Amygdala (tissue), 56 donors: ENCODE data around the gene LMTK2.

Experiments used
- DNase-seq, 56 donors: peaks; one replicate each; lab custom pipeline; 2025; lab: John Stamatoyannopoulos, UW

LMTK2 gene

DNA sequence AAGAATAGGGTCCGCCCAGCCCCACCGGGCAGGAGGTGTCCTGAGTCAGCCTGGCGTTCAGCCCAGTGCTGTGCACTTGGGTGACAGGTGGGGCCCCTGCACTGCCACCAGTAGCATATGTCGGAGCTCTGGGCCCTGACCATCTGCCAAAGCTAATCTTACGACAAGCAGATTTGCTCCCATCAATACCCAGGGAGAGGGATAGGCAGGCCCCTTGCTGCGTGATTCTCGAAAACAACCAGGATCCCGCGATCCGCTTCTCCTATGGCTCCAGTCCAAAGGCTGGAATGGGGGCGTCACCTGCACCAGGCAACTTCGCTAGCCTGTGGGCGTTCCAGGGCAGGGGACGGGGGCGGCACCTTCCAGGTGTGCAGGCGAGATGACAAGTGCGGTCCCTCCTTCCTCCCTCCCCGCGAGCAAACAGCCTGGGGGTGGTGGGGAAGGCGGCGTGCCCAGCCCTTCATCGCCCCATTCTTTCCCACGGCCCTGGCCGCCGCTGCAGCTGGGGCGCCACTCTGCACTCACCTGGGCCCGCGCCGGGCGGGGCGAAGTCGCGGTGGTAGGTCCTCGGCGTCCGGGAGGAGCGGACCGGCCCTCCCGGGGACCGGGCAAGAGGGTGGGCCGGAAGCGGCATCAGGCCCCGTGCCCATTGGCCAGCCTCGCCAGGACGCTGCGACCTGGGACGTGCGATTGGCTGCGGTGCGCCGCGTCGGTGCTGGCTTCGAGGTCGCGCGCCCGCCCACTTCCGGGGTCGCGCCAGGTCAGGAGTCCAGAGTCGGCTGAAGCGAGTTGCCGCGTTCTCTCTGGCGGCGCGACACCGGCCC lies 145.2 kb downstream of the LMTK2 start, which contains the start of gene TECPR1:
TECPR1 (minus strand) TSS at position 632 of the 824 bp plus-strand sequence. CDS start 6,086 bp downstream, outside the sequence.
- peak; percentile 54 to 98 (median 90) for DNase-seq

GRCh38 chr7:98252425-98253054 lies 145.9 kb downstream of the LMTK2 start:
- DNase-seq = peak in 2 of 56 donors; percentile 5 to 10

DNA sequence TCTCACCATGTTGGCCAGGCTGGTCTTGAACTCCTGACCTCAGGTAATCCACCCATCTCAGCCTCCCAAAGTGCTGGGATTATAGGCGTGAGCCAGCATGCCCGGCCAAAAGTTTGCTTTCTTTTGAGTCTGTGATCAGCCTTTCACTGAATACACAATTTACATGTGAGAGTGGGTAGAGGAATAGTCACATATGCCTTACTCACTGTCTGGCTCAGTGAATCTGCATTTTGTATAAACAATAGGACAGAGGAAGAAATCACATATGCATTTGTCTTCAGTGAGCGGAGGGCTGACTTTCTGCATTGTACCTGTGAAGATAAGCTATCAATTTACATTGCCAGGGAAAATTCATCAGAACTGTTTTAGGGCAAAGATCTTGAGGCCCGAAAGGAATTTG lies 147.9 kb downstream of the LMTK2 start:
- DNase-seq = no peak

- no peak for DNase-seq
Observed at GRCh38 chr7:98254951-98255610, 148.4 kb downstream of the LMTK2 start.

- no peak for DNase-seq
Observed at GRCh38 chr7:98256431-98256830, 149.8 kb downstream of the LMTK2 start.

- DNase-seq = no peak
Observed at GRCh38 chr7:98257701-98258100, 151.0 kb downstream of the LMTK2 start.
